HG03159 (cell line): ENCODE measurements around the gene GALNT9.
A peak's percentile ranks its signal among the peaks of the same experiment; 100 is the strongest.

Experiments
- ATAC-seq: cut with Tn5 transposase; IDR thresholded peaks from one replicate; pipeline ENCODE4 v1.9.1; 2021; ENCODE audit warnings: mild to moderate bottlenecking, moderate library complexity; ENCODE audit not compliant: unreplicated experiment

The GALNT9 gene

GRCh38 chr12:132161796-132162507 lies 167.4 kb downstream of the GALNT9 start:
- no peak for ATAC-seq

DNA sequence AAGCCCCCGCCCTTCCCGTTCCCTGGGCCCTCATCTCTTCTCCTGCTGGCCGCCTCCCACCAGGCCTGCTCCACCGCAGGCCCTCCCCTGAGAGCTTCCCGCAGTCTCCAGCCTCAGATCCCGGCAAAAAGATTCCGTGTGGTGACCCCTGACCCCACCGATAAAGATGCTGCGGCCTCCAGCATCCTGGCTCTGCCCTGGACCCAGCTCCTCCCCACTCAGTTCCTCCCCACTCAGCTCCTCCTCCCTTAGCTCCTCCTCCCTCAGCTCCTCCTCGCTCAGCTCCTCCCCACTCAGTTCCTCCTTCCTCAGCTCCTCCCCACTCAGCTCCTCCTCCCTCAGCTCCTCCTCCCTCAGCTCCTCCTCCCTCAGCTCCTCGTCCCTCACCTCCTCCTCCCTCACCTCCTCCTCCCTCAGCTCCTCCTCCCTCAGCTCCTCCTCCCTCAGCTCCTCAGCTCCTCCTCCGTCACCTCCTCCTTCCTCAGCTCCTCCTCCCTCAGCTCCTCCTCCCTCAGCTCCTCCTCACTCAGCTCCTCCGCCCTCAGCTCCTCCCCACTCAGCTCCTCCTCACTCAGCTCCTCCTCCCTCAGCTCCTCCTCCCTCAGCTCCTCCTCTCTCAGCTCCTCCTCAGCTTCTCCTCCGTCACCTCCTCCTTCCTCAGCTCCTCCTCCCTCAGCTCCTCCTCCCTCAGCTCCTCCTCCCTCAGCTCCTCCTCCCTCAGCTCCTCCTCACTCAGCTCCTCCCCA lies 168.2 kb downstream of the GALNT9 start:
- no peak for ATAC-seq

DNA sequence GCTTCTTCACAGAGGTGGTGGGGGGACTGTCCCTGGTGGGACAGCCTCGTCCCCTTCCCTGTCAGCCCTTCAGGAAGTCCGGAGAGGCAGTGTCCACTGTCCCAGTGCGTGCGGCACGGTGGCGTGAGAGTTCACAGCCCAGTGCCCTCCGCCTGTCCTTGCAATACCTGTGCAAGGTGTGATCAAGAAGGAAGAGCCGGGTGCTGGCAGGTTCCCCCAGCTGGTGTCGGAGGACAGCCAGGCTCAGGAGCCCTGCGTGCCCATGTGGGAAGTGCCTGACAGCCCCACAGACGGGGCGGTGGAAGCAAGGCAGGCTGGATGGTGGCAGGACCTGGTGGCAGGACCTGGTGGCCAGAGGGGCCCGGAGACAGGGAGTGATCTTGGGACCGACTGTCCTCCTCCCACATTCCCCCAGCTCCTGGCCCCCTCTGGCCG lies 168.8 kb downstream of the GALNT9 start:
- ATAC-seq: no peak

GRCh38 chr12:132160016-132160415 lies 169.4 kb downstream of the GALNT9 start:
- no peak for ATAC-seq

DNA sequence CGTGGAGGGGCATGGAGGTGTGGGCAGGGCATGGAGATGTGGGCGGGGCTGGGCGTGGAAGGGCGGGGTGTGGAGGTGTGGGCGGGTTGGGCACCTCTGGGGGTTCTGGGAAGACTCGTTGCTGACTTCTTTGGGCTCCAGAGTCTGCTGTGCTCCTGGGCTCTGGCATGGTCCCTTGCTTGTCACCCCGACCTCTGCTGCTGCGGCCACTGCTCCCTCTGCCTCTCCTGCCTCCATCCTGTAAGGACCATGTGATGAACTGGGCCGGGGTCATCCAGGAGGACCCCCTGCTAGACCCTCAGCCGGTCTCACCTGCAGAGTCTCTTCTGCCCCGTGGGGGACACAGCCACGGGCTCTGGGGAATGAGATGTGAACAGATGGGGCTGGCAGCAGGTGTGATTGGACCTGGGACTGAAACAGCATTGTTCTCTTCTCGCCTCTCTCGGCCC lies 169.8 kb downstream of the GALNT9 start:
- no peak for ATAC-seq

DNA sequence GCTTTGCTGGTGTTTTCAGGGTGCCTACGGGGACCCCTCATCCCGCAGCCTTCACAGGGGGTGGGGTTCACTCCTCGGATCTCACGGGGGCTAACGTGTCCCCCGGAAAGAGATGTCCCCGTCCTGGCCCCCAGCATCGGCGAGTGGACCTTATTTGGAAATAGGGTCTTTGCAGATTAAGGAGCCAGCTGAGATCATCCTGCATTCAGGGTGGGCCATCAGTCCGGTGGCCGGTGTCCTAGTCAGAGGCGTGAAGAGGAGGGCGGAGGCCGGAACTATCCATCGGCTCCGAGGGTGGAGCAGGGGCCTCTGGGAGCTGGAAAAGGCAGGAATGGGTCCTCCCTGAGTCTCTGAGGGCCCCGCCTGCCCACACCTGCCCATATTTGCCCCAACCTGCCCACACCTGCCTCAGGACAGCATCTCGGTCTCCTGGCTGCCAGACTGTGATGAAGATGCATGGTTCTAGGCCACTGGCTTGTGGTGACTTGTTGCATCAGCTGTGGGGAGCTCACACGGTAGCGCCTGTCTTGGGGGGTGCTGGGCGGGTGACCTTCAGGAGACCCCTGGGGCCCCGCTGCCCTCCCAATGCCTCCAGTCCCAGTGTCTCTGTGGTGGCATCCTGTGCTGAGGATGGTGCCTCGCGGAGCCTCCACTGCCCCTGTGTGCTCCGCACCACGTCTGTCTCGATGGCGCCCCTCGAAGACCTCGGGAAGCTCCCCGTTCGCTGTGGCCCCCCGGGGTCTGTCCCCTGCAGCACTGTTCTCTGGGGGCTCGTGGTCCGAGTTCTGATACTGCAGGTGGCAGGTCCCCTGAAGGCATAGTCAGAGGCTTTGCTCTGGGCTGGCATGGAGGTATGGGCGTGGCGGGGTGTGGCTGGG lies 170.5 kb downstream of the GALNT9 start:
- ATAC-seq: no peak

DNA sequence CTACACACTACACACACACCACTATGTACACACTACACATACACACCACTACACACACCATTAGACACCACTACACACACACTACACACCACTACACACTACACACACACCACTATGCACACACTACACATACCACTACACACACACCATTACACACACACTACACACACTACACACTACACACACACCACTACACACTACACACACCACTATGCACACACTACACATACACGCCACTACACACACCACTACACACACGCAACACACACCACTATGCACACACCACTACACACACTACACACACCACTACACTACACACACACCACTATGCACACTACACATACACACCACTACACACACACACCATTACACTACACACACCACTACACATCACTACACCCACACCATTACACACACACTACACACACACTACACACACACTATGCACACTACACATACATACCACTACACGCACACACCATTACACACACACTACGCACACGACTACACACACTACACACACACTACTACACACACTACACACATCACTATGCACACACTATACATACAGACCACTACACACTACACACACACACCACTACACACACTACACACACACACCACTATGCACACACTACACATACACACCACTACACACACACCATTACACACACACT lies 171.5 kb downstream of the GALNT9 start:
- ATAC-seq: no peak

DNA sequence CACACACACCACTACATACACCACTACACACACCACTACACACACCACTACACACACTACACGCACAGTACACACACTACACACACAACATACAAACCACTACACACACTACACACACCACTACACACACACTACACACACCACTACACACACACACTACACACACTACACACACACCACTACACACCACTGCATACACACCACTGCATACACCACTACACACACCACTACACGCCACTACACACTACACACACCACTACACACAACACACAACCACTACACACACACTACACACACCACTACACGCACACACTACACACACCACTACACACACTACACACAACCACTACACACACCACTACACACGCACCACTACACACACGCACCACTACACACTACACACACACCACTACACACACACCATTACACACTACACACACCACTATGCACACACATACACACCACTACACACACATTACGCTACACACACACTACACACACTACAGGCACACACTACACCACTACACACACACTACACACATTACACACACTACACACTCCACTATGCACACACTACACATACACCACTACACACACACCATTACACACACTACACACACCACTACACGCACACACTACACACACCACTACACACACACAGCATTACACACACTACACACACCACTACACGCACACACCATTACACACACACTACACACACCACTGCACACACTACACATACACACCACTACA lies 172.6 kb downstream of the GALNT9 start:
- ATAC-seq: no peak

- no peak for ATAC-seq
These were observed 173.4 kb downstream of the GALNT9 start for GRCh38 chr12:132155771-132156572.

DNA sequence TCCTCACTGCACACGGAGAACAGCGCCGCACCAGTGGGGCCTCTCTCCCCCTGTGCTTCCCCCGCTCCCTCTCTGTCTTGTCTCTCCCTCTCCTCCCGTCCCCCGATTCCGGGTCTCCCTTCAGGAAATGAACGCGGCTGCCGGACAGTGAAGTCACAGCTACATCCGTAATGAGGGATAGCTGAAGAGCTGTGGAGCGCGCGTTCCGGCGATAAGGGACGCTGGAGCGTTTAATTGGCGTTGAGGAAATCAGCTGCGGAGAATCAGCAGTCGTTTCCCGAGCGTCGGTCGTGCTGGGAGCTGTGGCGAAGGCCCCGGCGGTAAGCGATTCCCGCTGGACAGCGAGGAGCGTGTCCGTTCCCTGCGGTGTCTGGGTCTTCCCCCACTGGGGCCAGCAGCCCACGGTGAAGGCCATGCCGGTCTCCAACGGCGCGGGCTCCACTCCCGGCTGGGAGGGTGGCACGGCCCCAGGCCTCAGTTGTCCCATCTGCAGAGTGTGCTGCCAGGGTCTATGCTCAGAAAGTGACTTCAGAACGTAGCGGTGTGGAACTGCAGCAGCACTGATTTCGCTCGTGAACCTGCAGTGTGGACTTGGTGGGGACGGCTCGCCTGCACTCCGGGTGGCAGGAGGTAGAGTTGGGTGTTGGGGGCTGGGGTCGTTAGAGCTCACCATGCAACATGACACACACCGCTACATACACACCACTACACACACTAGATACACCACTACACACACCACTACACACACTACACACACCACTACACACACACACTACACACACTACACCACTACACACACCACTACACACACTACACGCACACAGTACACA lies 174.2 kb downstream of the GALNT9 start:
- ATAC-seq: no peak

DNA sequence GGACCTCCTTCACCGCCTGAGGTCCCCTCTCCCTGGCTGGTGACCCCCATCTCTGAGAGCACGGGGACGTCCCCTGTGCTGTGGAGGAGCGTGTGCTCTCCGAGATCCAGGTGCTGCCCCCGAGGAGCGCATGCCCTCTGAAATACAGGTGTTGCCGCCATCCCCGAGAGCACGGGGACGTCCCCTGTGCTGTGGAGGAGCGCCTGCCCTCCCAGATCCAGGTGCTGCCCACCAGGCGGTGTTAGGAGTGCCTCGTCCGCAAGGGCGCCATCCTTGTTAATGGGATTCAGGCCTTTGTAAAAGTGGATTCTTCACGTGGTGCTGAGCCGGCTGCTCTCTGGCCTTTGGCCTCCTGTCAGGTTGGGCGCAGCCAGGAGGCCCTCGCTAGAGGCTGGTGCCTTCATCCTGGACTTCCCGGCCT lies 175.0 kb downstream of the GALNT9 start:
- peak; percentile 5 for ATAC-seq

- ATAC-seq: peak; percentile 76
These were observed 175.7 kb downstream of the GALNT9 start for GRCh38 chr12:132153501-132154340.

DNA sequence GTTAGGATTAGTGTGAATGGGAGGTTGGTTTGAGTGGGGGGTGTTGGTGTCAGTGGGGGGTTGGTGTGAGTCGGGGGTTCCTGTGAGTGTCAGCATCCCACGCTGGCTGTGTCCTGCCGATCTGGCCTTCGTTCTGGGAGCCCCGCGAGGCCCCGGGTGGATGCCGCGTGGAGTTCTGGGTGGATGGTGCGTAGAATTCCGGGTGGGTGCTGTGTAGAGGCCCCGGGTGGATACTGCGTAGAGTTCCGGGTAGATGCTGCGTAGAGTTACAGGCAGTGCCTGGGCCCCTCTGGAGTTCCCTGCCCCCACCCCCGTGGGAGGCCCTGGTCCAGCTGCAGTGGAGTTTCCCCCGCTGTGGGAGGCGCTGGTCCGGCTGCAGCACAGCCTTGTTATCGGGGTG lies 176.4 kb downstream of the GALNT9 start:
- no peak for ATAC-seq

- ATAC-seq: no peak
These were observed 177.0 kb downstream of the GALNT9 start for GRCh38 chr12:132152411-132152821.

- ATAC-seq: no peak
These were observed 177.5 kb downstream of the GALNT9 start for GRCh38 chr12:132151766-132152410.

DNA sequence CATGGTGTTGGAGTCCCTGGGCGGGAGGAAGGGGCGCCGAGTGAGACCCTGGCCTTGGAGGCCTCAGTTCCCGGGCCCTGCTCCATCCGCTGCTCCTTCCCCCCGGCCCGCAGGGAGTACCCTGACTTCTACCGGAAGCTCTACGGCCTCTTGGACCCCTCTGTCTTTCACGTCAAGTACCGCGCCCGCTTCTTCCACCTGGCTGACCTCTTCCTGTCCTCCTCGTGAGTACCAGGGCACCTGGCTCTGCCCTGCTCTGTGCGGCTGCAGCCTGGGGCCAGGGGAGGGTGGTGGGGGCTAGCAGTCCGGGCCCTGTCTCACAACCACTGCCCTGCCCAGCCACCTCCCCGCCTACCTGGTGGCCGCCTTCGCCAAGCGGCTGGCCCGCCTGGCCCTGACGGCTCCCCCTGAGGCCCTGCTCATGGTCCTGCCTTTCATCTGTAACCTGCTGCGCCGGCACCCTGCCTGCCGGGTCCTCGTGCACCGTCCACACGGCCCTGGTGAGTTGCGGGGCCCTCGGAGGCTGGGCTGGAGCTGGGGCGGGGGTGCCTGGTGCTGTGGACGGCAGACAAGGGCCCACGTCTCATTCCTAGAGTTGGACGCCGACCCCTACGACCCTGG lies 178.1 kb downstream of the GALNT9 start:
- ATAC-seq: no peak

GRCh38 chr12:132150780-132151144 lies 178.6 kb downstream of the GALNT9 start:
- no peak for ATAC-seq
